Frontal cortex (tissue), 4 donors: ENCODE results near the gene IQCE. TPM values are rescaled to one million over a fixed set of nuclear protein-coding genes. Genes with fewer than 3 reads are reported as not detected.
"Not testable (repeated sequence)": the region's sequence is repeated elsewhere in the genome, so short reads cannot be mapped to it uniquely, and the experiment has no call there.

Source experiments
- DNase-seq, 2 donors: peaks; one replicate each; pipeline ENCODE4 v3.0.0; 2012; ENCODE audit warnings: low spot score in 2 of 2
- FAIRE-seq: peaks from 2 replicates; lab custom pipeline; 2012; peaks lifted over from hg19 to GRCh38; lab: Jason Lieb, UNC
- total RNA-seq: library from RNA; depleted of rRNA; stranded (reverse); fragments of >200 nt; gene quantifications from one replicate; pipeline ENCODE4 v1.2.3, GENCODE V29; 2014
- donor health status: control.
- donor health status: control.
- donor health status: control.

Gene IQCE
- total RNA-seq, 1 donor from 2014 or later: 17.9 TPM

DNA sequence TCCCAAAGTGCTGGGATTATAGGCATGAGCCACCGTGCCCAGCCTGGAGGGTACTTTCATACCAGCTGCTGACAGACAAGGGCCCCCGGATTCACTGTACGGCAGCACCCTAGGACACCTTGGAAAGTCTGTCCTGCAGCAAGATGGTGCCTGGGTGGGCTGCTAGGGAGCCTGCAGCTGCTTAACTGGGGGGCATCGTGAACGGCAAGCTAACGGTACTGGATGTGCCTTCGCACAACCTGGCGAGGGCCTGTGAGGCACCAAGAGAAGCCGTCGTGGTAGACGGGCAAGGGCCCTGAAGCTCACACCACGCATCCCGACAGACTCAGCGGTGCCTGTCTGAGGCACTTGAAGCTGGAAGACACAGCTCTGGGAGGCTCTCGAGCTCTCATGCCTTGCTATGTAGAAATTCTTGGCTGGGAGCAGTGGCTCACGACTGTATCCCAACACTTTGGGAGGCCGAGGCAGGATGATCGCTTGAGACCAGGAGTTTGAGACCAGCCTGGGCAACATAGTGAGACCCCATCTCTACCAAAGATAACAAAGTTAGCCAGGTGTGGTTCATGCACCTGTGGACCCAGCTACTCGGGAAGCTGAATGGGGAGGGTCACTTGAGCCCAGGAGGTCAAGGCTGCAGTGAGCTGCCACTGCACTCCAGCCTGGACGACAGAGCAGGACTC is 12.9 kb upstream of the IQCE start:
- DNase-seq (no peak), FAIRE-seq (no peak)

GRCh38 chr7:2546776-2547586 is 11.8 kb upstream of the IQCE start:
- DNase-seq (no peak), FAIRE-seq (no peak)

DNA sequence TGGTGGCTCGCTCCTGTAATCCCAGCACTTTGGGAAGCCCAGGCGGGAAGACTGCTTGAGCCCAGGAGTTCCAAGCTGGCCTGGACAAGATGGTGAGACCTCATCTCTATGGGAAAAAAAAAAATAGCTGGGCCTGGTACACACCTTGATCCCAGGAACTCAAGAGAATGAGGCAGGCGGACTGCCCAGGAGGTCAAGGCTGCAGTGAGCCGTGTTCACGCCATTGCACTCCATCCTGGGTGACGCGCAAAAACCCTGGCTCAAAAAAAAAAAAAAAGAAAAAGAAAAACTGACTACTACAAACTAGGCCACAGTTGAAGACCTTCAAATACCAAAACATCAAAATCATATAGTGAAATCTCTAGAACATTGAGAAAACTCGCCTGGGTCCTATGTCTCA is 7.4 kb upstream of the IQCE start:
- FAIRE-seq: no peak
- no peak for DNase-seq

GRCh38 chr7:2553108-2553507 is 5.7 kb upstream of the IQCE start:
- no peak for FAIRE-seq
- DNase-seq: no peak

DNA sequence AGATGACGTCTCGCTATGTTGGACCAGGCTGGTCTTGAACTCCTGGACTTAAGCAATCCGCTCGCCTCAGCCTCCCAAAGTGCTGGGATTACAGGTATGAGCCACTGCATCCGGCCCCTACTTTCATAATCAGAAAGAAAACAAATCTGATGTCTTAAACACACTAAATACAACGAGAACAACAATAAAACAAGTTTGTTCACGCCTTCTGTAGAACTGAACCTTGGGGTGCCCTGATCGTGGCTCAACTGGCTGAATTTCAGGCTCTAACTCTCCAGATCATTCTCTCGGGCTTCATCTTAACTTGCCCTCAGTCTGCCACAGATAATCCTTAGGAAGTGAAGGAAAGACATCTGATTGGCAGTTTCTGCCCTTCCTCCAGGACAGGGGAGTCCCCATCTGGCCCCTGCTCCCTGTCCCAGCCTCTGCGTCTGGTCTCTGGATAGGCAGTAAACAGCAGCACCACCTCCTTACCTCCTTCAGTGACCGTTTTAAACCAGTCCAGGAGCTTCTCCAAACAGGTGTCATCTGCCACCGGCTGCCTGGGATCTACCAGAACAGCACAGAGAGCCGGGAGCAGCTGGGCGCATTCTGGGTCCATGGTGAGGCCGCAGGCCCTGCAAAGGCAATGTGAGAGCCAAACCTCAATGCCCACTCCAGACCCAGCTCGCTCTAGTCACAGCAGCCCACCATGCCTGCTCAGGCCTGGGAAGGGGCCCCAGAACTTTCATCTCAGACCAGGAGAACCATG is 4.8 kb upstream of the IQCE start:
- no peak for DNase-seq
- FAIRE-seq: no peak

DNA sequence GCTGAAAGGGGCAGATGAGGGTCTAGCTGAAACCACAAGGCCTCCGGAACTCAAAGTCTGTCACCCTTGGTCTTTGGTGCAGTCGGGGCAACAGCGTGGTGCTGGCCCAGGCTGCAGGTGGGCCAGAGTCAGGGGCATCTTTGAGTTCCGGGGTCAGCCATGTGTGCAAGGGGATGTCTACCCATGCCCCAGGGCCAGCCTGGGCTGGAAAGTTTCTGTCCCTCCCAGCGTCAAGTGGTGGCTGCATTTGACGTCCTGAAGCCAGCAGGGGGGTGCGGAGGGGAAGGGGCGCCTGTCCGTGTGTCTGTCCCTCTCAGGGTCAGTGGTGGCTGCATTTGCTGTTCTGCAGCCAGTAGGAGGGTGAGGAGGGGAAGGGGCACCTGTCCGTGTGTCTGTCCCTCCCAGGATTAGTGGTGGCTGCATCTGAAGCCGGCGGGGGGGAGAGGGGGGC is 4.1 kb upstream of the IQCE start:
- FAIRE-seq (no peak), DNase-seq (no peak)

DNA sequence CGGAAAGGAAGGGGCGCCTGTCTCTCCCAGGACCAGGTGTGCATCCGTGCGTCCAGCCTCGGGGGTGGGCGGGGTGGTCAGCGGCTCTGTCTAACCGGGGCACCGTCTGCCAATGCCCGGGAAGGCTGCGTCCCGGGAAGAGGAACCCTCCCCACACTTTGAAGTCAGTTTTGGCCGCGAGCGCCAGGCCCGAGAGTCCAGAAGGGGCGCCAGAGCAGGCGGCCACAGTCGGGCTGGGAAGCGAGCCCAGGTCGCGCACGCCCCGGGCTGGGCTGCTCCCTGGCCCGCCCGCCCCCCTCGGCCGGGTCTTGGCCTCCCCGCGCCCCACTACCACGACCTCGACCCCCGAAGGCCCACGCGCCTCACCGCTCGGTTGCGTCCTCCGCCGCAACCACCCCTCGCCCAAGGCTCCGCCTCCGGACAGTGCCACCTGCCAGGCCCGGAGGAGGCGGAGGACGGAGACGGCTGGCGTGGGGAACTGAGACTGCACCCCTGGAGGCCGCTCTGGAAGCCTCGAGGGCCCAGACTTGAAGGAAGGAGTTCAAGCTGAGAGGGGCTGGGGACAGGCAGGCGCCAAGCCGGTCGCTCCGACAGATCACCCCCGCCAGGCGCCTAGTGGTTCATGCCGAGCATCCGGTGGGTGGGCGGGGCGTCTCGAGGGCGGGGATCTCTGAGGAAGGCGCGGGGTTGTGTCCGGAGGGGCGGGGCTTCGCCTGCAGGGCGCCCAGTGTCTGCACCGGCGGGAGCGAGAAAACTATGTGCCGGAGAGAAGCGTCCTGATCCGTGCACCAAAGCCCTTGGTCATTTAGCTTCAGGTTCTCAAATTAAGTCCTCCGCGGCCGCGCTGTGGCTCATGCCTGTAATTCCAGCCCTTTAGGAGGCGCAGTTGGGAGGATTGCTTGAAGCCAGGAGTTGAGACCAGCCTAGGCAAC is 3.4 kb upstream of the IQCE start, which contains the start of gene BRAT1:
Gene BRAT1, minus strand, starts transcription at position 404 of the 932 bp plus-strand sequence. CDS start 1,093 bp downstream, outside the sequence.
- no peak for FAIRE-seq

DNA sequence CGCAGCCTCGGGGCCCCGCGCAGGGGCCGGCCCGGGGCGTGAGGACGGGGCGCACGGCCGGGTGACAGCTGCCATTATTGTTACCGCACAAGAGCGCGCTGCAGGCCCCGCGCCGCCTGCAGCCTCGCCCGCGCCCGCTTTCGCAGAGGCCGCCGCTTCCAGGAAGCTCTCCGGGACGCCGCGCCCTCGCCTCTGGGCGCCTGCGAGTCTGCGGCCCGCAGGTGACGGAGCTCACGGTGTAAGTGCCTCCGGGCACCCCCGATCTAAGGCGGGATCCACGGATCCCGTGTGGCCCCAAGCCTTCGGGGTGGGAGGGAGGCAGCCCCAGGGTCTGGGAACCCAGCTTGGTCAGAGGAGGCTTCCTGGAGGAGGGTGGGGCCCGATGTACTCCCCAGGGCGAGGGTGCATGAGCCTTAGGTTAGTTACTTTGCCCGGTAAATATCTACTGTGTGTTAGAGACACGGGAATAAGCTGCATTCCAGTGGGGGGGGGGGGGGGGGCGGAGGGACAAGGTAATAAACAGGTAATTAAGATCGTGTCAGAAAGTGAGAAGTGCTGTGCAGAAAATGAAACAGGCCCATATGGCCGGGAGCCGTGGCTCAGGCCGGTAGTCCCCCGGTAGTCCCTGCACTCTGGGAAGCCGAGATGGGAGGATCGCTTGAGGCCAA is 638 bp downstream of the IQCE start:
- FAIRE-seq (no peak), DNase-seq (no peak)

More for the DNA sequence above, 3.4 kb upstream of the IQCE start, which contains the start of gene BRAT1:
- peak; percentile 92 to 94 for DNase-seq

DNA sequence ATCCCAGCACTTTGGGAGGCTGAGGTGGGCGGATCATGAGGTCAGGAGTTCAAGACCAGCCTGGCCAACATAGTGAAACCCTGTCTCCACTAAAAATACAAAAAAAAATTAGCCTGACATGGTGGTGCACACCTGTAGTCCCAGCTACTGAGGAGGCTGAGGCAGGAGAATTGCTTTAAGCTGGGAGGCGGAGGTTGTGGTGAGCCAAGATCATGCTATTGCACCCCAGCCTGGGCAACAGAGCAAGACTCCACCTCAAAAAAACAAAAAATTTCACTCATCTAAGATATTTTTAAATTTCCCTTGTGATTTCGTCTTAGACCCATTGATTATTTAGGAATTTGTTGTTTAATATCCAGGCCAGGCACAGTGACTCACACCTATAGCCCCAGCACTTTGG is 5.2 kb downstream of the IQCE start:
- not testable (repeated sequence) for DNase-seq, FAIRE-seq

DNA sequence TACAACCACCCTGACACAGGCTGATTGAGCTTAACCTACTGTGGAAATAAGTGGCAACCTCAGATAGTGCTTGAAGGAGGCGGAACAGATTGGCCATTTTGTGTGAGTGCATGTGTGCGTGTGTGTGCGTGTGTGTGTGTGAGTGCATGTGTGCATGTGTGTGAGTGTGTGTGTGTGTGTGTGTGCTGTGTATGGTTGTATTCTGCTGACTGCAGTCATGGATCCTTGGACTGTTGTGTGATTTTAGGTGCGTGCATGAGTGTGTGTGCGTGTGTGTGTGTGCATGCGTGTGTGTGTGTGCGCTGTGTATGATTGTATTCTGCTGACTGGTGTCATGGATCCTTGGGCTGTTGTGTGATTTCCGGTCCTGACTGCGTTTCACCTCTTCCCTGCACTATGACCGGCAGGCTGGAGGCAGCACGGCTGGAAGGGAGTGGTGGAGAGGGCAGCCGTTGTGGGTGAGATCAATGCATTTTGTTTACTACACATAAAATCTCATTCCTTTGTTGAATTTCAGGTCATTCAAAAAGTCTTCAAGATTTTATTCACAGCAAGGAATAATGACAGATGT is 6.3 kb downstream of the IQCE start:
- FAIRE-seq: no peak

DNA sequence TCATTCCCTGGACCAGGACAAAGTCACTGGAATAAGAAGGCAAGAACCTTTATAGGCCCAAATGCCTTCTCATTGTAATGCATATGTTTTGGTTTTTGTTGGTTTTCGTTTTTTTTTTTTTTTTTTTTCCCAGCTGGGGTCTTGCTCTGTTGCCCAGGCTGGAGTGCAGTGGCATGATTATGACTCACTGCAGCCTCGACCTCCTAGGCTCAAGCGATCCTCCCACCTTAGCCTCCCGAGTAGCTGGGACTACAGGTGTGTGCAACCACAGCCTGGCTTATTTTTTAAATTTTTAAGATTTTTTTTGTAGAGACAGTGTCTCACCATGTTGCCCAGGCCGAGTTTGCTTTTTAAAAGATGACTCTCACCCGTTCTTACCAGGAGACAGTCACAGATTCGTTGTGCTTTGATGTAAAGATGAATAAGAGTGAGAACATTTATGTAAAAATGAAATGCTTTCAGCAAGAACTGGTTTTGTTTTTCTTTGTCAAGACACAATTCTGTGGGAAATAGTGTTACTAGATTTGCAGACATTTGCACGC is 7.6 kb downstream of the IQCE start:
- FAIRE-seq (no peak), DNase-seq (no peak)

More for the DNA sequence above, 6.3 kb downstream of the IQCE start:
- DNase-seq: no peak

DNA sequence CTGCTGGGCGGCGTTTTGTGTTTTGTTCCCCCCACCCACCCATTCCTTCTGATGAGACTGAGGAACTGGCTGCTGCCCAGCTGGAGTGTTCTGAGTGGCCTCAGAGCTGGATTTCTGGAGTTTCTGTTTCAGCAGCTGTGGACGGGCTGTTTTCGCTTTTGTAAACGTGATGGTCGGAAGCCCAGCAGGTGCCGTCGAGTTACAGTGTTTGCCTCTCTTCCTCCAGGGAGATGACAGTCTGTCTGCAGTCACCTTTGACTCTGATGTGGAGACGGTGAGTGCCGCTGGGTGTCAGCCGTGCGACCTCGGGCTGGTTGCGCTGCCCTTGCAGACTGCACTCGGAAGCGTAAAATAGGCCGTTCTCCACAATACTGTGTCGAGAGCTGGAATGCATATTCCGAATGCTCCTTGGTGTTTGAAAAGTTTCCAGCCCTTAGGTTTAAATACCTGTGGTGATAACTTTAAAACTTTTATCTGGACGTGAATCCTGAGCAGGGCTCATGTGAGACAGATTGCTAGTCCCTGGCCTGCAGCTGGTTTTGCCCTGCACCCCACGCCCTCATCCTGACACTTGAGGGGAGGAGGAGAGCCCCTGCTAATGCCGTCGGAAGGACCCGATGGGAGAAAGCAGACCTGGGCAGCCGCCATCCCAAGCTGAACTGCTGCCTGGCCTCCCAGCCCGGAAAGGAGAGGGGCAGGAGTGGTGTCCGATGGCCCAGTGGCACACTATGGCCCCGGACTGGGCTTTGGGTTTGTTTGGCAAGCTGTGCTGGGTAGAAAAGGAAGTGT is 8.3 kb downstream of the IQCE start:
- FAIRE-seq: no peak

DNA sequence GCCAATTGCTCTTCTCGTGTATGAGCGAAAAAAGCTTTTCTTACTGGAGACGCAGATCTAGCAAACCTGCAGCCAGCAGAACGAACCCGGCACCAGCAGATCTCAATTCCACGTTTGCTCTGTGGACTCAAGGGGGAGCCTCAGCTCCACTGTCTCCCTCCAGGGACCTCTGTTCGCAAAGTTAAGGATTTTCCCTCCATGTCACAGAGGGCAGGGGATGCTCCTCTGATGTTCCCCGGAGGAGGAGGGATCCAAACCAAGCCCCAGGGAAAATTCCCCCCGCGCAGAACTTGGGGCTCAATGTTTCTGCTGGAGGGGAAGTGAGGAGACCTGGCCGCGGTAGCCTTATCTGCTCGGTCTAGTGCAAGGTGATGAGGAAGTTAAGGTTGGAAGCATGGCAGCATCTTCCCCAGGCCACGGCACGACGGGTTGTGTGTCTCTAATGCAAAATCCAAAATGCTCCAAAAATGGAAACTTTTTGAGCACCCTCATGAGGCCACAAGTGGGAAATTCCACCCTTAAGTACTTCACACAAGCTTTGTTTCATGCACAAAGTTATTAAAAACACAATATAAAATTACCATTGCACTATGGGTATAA is 9.0 kb downstream of the IQCE start:
- DNase-seq: peak; percentile 61 to 71
- FAIRE-seq: no peak

More for the DNA sequence above, 8.3 kb downstream of the IQCE start:
- DNase-seq: no peak

GRCh38 chr7:2568521-2569223 is 9.9 kb downstream of the IQCE start:
- no peak for DNase-seq
- no peak for FAIRE-seq

GRCh38 chr7:2569421-2569820 is 10.6 kb downstream of the IQCE start:
- DNase-seq: no peak
- no peak for FAIRE-seq

DNA sequence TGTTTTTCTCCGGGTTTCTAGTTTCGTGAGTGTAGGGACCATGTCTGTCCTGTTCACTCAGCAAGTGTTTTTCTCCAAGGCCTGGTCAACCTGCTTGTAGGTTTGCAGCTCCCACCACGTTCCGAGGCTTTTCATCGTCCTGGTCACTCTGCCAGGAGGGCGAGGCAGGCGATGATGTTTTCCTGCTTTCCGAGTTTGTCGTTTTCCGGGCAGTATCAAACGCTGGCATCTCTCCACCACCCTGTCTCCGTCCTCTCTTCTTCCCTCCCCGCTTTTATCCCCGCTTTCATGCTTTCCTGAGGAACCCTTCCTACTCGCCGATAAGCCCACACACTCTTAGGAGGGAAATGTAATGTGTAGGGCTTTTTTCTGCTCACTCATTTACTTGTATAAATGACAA is 11.2 kb downstream of the IQCE start:
- DNase-seq (no peak), FAIRE-seq (no peak)
